Heart right ventricle (tissue), 16 donors: ENCODE results near the gene SLC22A23. TPM values are rescaled to one million over a fixed set of nuclear protein-coding genes. Genes with fewer than 3 reads are reported as not detected.

Experiments used
- ATAC-seq, 8 donors: fragments of 200-7000 bp; cut with Tn5 transposase; one replicate each; pipeline ENCODE4 v1.9.1; 2020; ENCODE audit warnings: mild to moderate bottlenecking in 8 of 8, moderate library complexity in 8 of 8, moderate number of reproducible peaks in 1 of 8
- DNase-seq, 2 donors: peaks; one replicate each; pipeline ENCODE4 v3.0.0-alpha.2; 2020
- H3K27ac ChIP-seq, 10 donors: fragments of 200-600 bp; sonication (generic) in 2 of 10; one replicate each; pipeline versions ENCODE4 v1.5.0 to v1.8.0; 2020 to 2022; ENCODE audit warnings: mild to moderate bottlenecking in 3 of 10
- H3K27me3 ChIP-seq, 7 donors: fragments of 200-600 bp; one replicate each; pipeline ENCODE4 v1.8.0; 2021 to 2022; ENCODE audit warnings: mild to moderate bottlenecking in 2 of 7
- H3K36me3 ChIP-seq, 9 donors: fragments of 200-600 bp; sonication (generic) in 1 of 9; one replicate each; pipeline versions ENCODE4 v1.5.0 to v1.8.0; 2020 to 2022; ENCODE audit warnings: mild to moderate bottlenecking in 2 of 9
- H3K4me1 ChIP-seq, 9 donors: fragments of 200-600 bp; sonication (generic) in 1 of 9; one replicate each; pipeline versions ENCODE4 v1.5.0 to v1.8.0; 2020 to 2022; ENCODE audit warnings: mild to moderate bottlenecking in 4 of 9
- H3K4me3 ChIP-seq, 10 donors: fragments of 200-600 bp; sonication (generic) in 2 of 10; one replicate each; pipeline versions ENCODE4 v1.5.0 to v1.8.0; 2020 to 2022; ENCODE audit warnings: mild to moderate bottlenecking in 7 of 10, moderate library complexity in 2 of 10
- H3K9me3 ChIP-seq, 11 donors: fragments of 200-600 bp in 10 of 11; sonication (generic) in 2 of 11; one replicate each; pipeline versions ENCODE4 v1.5.0 to v1.8.0; 2013 to 2022; ENCODE audit warnings: mild to moderate bottlenecking in 2 of 11, control low read depth in 1 of 11, moderate library complexity in 1 of 11
- CTCF ChIP-seq, 9 donors: fragments of 200-600 bp; sonication (generic) in 2 of 9; IDR thresholded peaks; one replicate each; pipeline versions ENCODE4 v1.5.0 to v1.8.0; 2021 to 2022; ENCODE audit warnings: antibody characterized with exemption in 9 of 9, mild to moderate bottlenecking in 5 of 9, moderate library complexity in 1 of 9
- WGBS, 2 donors: extraction: QIAGEN DNeasy Blood & Tissue Kit; methylation state at CpG; one replicate each; pipeline ENCODE4 v1.1.7; 2013; ENCODE audit warnings: inconsistent platforms in 1 of 2; 5-methylcytosine and 5-hydroxymethylcytosine counted together
- intact Hi-C, 10 donors: fragments of 100-400 bp; cut with DNase I; formaldehyde crosslinking; loops; one replicate each; pipeline versions ENCODE4 v1.11.1 to v1.14.2; 2022
- polyA plus RNA-seq, 2 donors: library from polyadenylated mRNA; stranded (reverse); fragments of 200-250 nt; gene quantifications; one replicate each; pipeline ENCODE4 v1.2.3, GENCODE V29; 2013
- total RNA-seq, 10 donors: library from RNA; stranded (reverse); fragmentation: NEBNext Ultra II Directional in 3 of 10; extraction: Animal tissue kit (Norgen Biotek cat#: 25700) in 3 of 10; gene quantifications; one replicate each; pipeline versions ENCODE4 v1.2.1 to v1.2.4, GENCODE V29; 2021 to 2023
- donor health status: Arrhythmogenic right ventricular cardiomyopathy.
- donor health status: ischemic (EF 13 %, LVEDD 7.1; RV severe dilation, severe dysfunction).
- donor health status: healthy with polysubstance abuse.
- donor health status: DM: no; HTN: yes; CAD: no.
- donor health status: DM: no; HTN: no; CAD: no.
- donor health status: ischemic (EF 25% LVEDD 6.9; RV normal size, moderate dysfunction).
- donor health status: ischemic (EF 25% LVEDD 5.7; RV mildly dilated, moderate dysfunction).
- donor health status: healthy.
- donor health status: DM: yes; HTN: yes; CAD: no.
- donor health status: Ischemic cardiomyopathy.
- donor health status: ischemic (EF 35%, LVEDD 5.7; RV mildly dilated, moderate dysfunction).
- donor health status: nonischemic (EF 11% LVEDD 7.7; RV severe dilation, severe dysfunction).
- donor health status: DM: yes; HTN: yes; CAD: no.
- donor health status: PGD.
- donor health status: ischemic (EF 29% LVEDD 5.4; RV normal size, mild dysfunction).
- donor health status: nonischemic (EF 23%, LVEDD 6.1; RV moderate dilation, normal function).

Gene SLC22A23
- total and polyA plus RNA-seq, 12 donors = 1.9 to 7.8 (median 5.1) TPM

- ATAC-seq = no peak
- Histone ChIP-seq H3K4me1 (no peaks in the 10 kb centered on the region), H3K36me3 (no peaks in the 10 kb centered on the region), H3K27me3 (peaks cover 0 to 18% (median 6%) of the 10 kb centered on the region in 7 donors), H3K27ac (no peak overlapping the region), H3K9me3 (peaks cover 0 to 5% (median 0%) of the 10 kb centered on the region in 11 donors), H3K4me3 (no peak overlapping the region)
- no peak for TF ChIP-seq CTCF (IDR thresholded peaks at IDR 0.05)
- 84 to 90% methylated on average over 1 of the region's 1 CpG for WGBS, 2 donors
- DNase-seq = no peak
- intact Hi-C loops = no loop called here
These were observed 39.5 kb upstream of the SLC22A23 start for GRCh38 chr6:3496395-3496794.

GRCh38 chr6:3494391-3495100 lies 37.7 kb upstream of the SLC22A23 start:
- Histone ChIP-seq H3K9me3 (peaks cover 0 to 5% (median 0%) of the 10 kb centered on the region in 11 donors), H3K36me3 (no peaks in the 10 kb centered on the region), H3K4me1 (peaks cover 0 to 5% (median 0%) of the 10 kb centered on the region in 9 donors), H3K27me3 (peaks cover 0 to 20% (median 7%) of the 10 kb centered on the region in 7 donors), H3K4me3 (no peak overlapping the region), H3K27ac (no peak overlapping the region)
- DNase-seq = no peak
- ATAC-seq = no peak
- intact Hi-C loops = loop anchor here in 1 of 10 donors (5.0 kb wide), 1 partner anchor 357 kb away; no protein-coding TSS in a partner anchor
- 83 to 85% methylated on average over 7 of the region's 7 CpGs for WGBS, 2 donors
- TF ChIP-seq CTCF (IDR thresholded peaks at IDR 0.05) = no peak

- Histone ChIP-seq H3K4me1 (peaks cover 0 to 12% (median 0%) of the 10 kb centered on the region in 9 donors), H3K27me3 (peaks cover 0 to 23% (median 7%) of the 10 kb centered on the region in 7 donors), H3K27ac (no peak overlapping the region), H3K4me3 (no peak overlapping the region), H3K36me3 (no peaks in the 10 kb centered on the region), H3K9me3 (peaks cover 0 to 5% (median 0%) of the 10 kb centered on the region in 11 donors)
- intact Hi-C loops = loop anchor here in 1 of 10 donors (5.0 kb wide), 1 partner anchor 353 kb away; no protein-coding TSS in a partner anchor
- 98 to 100% methylated on average over 2 of the region's 2 CpGs for WGBS, 2 donors
- DNase-seq = no peak
- ATAC-seq = no peak
- no peak for TF ChIP-seq CTCF (IDR thresholded peaks at IDR 0.05)
These were observed 33.8 kb upstream of the SLC22A23 start for GRCh38 chr6:3490625-3490980.

GRCh38 chr6:3489961-3490624 lies 33.2 kb upstream of the SLC22A23 start:
- TF ChIP-seq CTCF (IDR thresholded peaks at IDR 0.05) = no peak
- Histone ChIP-seq H3K36me3 (no peaks in the 10 kb centered on the region), H3K9me3 (peaks cover 0 to 2% (median 0%) of the 10 kb centered on the region in 11 donors), H3K4me1 (peaks cover 0 to 12% (median 0%) of the 10 kb centered on the region in 9 donors), H3K27me3 (peaks cover 0 to 23% (median 7%) of the 10 kb centered on the region in 7 donors), H3K27ac (peak overlapping the region in 4 of 10 donors; percentile 7 to 68 (median 26)), H3K4me3 (no peak overlapping the region)
- intact Hi-C loops = loop anchor here in 1 of 10 donors (5.0 kb wide), 1 partner anchor 353 kb away; no protein-coding TSS in a partner anchor
- DNase-seq (no peak), ATAC-seq (no peak)
- WGBS, 2 donors = 81 to 87% methylated on average over 12 of the region's 12 CpGs
